ENCODE measurements around the gene OR5A1.

OR5A1 gene

GRCh38 chr11:59436169-59436568 is at the start of gene OR5A1:
Gene OR5A1, plus strand, starts transcription at chr11:59436469. Its CDS starts 6,700 bp downstream, at chr11:59443169.
- CTCF ChIA-PET = interaction anchor here (1.5 kb wide), 1 partner anchor 265 kb away, joined by 3 read pairs; the partner anchor contains the start of gene DTX4
- H3K27ac Mint-ChIP-seq = no peak within 1 kb of the TSS

DNA sequence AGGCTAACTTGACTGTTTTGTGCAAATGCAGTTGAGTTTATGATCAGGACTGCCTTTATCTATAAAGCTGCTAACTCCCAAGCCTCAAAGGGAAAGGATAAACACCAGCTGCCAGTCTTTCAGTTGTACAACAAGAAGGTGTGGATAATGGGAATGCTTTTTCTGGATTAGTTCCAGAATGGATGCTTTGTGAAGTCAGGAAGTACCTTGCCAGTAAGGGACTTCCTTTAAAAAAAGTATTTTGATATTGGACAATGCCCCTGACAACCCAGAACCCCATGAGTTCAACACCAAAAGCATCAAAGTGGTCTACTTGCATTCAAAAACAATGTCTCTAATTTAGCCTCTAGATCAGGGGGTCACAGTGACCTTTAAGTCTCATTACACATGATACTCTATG is 42.1 kb upstream of the OR5A1 start:
- no peak overlapping the region for H3K4me3 Mint-ChIP-seq
- H3K27ac Mint-ChIP-seq = no peak overlapping the region
- peaks cover 4% of the 10 kb centered on the region for H3K27me3 Mint-ChIP-seq
- DNase-seq = no peak
- no peaks in the 10 kb centered on the region for H3K4me1 Mint-ChIP-seq
- CTCF ChIA-PET = no interaction called here
- no peaks in the 10 kb centered on the region for H3K36me3 Mint-ChIP-seq
- H3K9me3 Mint-ChIP-seq = no peaks in the 10 kb centered on the region

More at GRCh38 chr11:59436169-59436568, at the start of gene OR5A1:
- H3K4me3 Mint-ChIP-seq = no peak within 1 kb of the TSS
- peaks cover 4% of the 10 kb centered on the region for H3K27me3 Mint-ChIP-seq
- no peaks in the 10 kb centered on the region for H3K9me3 Mint-ChIP-seq
- H3K36me3 Mint-ChIP-seq = no peaks in the 10 kb centered on the region
- no peak for DNase-seq
- H3K4me1 Mint-ChIP-seq = no peaks in the 10 kb centered on the region

GRCh38 chr11:59400461-59401261 is 35.6 kb upstream of the OR5A1 start:
- H3K27me3 Mint-ChIP-seq = no peaks in the 10 kb centered on the region
- H3K4me1 Mint-ChIP-seq = no peaks in the 10 kb centered on the region
- H3K4me3 Mint-ChIP-seq = no peak overlapping the region
- no peak overlapping the region for H3K27ac Mint-ChIP-seq
- H3K9me3 Mint-ChIP-seq = peaks cover 15% of the 10 kb centered on the region
- CTCF ChIA-PET = no interaction called here
- H3K36me3 Mint-ChIP-seq = no peaks in the 10 kb centered on the region
- DNase-seq = no peak

DNA sequence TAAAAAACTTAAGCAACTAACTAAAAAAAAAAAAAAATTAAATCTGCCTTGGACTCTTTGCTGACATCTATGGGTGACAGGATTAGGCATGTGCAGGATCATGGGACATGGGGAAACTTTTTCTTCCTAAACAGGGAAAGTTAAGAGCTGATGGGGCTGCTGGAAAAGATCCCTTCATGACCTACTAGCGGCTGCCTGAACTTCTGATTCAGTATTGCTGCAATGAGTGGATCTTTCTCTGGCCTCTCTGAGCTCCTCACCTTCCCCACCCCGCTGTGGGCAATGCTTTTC is 35.1 kb upstream of the OR5A1 start:
- no peaks in the 10 kb centered on the region for H3K4me1 Mint-ChIP-seq
- DNase-seq = no peak
- no peaks in the 10 kb centered on the region for H3K36me3 Mint-ChIP-seq
- CTCF ChIA-PET = no interaction called here
- peaks cover 15% of the 10 kb centered on the region for H3K9me3 Mint-ChIP-seq
- no peak overlapping the region for H3K4me3 Mint-ChIP-seq
- no peak overlapping the region for H3K27ac Mint-ChIP-seq
- no peaks in the 10 kb centered on the region for H3K27me3 Mint-ChIP-seq

- Mint-ChIP-seq H3K36me3 (no peaks in the 10 kb centered on the region), H3K27ac (no peak overlapping the region), H3K27me3 (no peaks in the 10 kb centered on the region), H3K4me1 (no peaks in the 10 kb centered on the region), H3K4me3 (no peak overlapping the region), H3K9me3 (peaks cover 15% of the 10 kb centered on the region)
- CTCF ChIA-PET = no interaction called here
- no peak for DNase-seq
These were observed 32.7 kb upstream of the OR5A1 start for GRCh38 chr11:59403546-59403945.

DNA sequence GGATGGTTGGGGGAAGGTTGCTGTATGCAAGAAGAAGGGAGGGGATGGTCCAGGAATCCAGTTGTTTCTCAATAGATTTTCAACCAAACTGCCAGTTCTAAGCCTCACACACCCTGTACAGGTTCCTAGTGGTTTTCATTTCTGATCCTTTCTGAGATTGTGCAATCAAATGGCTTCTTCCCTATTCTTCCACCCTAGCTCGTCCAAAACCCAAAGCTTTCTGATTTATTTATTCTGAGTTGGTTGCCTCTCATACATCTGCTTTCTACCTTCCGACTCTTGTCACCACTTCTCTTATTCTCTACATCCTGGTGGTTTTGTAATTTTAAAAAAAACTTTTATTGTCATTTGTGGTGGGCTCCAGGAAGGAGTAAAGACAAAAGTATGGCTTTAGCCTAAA is 22.6 kb upstream of the OR5A1 start:
- Mint-ChIP-seq H3K4me1 (peaks cover 14% of the 10 kb centered on the region), H3K36me3 (peaks cover 1% of the 10 kb centered on the region), H3K27me3 (peaks cover 15% of the 10 kb centered on the region), H3K27ac (no peak overlapping the region), H3K4me3 (no peak overlapping the region), H3K9me3 (peaks cover 3% of the 10 kb centered on the region)
- no peak for DNase-seq
- CTCF ChIA-PET = no interaction called here

- H3K36me3 Mint-ChIP-seq = peaks cover 1% of the 10 kb centered on the region
- peaks cover 3% of the 10 kb centered on the region for H3K9me3 Mint-ChIP-seq
- no peak for DNase-seq
- peaks cover 15% of the 10 kb centered on the region for H3K27me3 Mint-ChIP-seq
- CTCF ChIA-PET = no interaction called here
- H3K27ac Mint-ChIP-seq = no peak overlapping the region
- peaks cover 14% of the 10 kb centered on the region for H3K4me1 Mint-ChIP-seq
- no peak overlapping the region for H3K4me3 Mint-ChIP-seq
These were observed 21.2 kb upstream of the OR5A1 start for GRCh38 chr11:59415111-59415510.

DNA sequence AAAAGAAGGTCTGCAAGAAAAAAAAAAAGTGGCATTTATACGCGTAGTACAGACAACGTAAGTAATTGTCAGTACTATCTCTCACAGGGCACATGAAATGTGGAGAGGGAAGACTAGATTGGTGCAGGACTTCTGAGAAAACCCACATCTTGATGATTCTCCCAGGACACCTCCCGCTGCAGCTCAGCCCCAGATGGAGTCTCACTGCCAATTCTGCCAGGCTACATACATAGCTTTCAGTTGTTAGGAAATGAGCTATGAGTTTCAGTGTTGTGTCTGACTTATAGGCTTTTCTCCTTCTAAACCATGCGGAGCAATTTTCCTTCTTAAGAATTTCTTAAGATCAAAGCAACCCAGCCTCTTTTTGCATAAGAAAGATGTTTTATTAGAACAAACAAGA is 19.7 kb upstream of the OR5A1 start:
- CTCF ChIA-PET = no interaction called here
- Mint-ChIP-seq H3K9me3 (no peaks in the 10 kb centered on the region), H3K27me3 (peaks cover 15% of the 10 kb centered on the region), H3K36me3 (no peaks in the 10 kb centered on the region), H3K4me3 (no peak overlapping the region), H3K4me1 (peaks cover 14% of the 10 kb centered on the region), H3K27ac (no peak overlapping the region)
- no peak for DNase-seq

DNA sequence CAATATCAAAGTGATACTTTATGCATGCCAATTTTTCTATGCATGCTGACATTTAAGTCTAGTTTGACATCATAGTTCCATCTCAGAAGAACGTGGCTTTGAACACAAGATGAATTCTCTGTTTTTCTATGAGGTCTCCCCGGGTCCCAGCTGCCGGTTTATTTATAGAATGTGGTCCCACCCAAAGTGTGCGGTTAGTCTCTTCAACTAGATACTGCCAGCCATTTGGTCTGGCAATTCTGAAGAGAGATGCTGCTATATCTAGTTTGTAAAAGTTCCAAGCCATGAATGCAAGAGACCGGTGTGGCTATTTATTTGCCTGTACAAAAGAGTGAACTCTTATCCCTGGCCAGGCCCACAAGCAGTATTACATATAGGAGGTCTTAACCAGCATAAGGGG is 19.2 kb upstream of the OR5A1 start:
- CTCF ChIA-PET = no interaction called here

GRCh38 chr11:59418156-59418555 is 18.1 kb upstream of the OR5A1 start:
- peaks cover 22% of the 10 kb centered on the region for H3K4me1 Mint-ChIP-seq
- H3K9me3 Mint-ChIP-seq = no peaks in the 10 kb centered on the region
- no peak for DNase-seq
- peaks cover 14% of the 10 kb centered on the region for H3K27me3 Mint-ChIP-seq
- H3K4me3 Mint-ChIP-seq = no peak overlapping the region
- CTCF ChIA-PET = interaction anchor here (1.1 kb wide), 1 partner anchor 248 kb away, joined by 5 read pairs; no protein-coding TSS in a partner anchor
- no peaks in the 10 kb centered on the region for H3K36me3 Mint-ChIP-seq
- no peak overlapping the region for H3K27ac Mint-ChIP-seq

More for the DNA sequence above, 19.2 kb upstream of the OR5A1 start:
- DNase-seq = no peak
- Mint-ChIP-seq H3K36me3 (no peaks in the 10 kb centered on the region), H3K9me3 (no peaks in the 10 kb centered on the region), H3K27me3 (peaks cover 15% of the 10 kb centered on the region), H3K27ac (no peak overlapping the region), H3K4me1 (peaks cover 14% of the 10 kb centered on the region), H3K4me3 (no peak overlapping the region)

- CTCF ChIA-PET = interaction anchor here (1.1 kb wide), 1 partner anchor 253 kb away, joined by 3 read pairs; no protein-coding TSS in a partner anchor
- Mint-ChIP-seq H3K4me3 (no peak overlapping the region), H3K4me1 (peaks cover 8% of the 10 kb centered on the region), H3K27me3 (peaks cover 4% of the 10 kb centered on the region), H3K36me3 (no peaks in the 10 kb centered on the region), H3K9me3 (no peaks in the 10 kb centered on the region), H3K27ac (no peak overlapping the region)
- no peak for DNase-seq
These were observed 12.4 kb upstream of the OR5A1 start for GRCh38 chr11:59423835-59424234.

DNA sequence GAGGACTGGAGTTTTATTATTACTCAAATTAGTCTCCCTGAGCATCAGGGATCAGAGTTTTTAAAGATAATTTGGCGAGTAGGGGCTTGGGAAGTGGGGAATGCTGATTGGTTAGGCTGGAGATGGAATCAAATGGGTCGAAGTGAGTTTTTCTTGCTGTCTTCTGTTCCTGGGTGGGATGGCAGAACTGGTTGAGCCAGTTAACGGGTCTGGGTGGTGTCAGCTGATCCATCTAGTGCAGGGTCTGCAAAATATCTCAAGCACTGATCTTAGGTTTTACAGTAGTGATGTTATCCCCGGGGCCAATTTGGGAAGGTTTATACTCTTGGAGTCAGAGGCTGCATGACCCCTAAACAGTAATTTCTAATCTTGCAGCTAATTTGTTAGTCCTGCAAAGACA is 11.1 kb upstream of the OR5A1 start:
- Mint-ChIP-seq H3K9me3 (no peaks in the 10 kb centered on the region), H3K4me3 (no peak overlapping the region), H3K4me1 (peaks cover 8% of the 10 kb centered on the region), H3K27ac (no peak overlapping the region), H3K36me3 (no peaks in the 10 kb centered on the region), H3K27me3 (peaks cover 4% of the 10 kb centered on the region)
- CTCF ChIA-PET = no interaction called here
- DNase-seq = no peak

- CTCF ChIA-PET = interaction anchor here (1.0 kb wide), 1 partner anchor 11 kb away, joined by 4 read pairs; no protein-coding TSS in a partner anchor
These were observed 9.8 kb upstream of the OR5A1 start, which contains the start of gene OR5A2 for GRCh38 chr11:59426361-59427067. Gene OR5A2, minus strand, starts transcription at chr11:59426413. Its CDS starts 3,460 bp downstream, at chr11:59422953.

GRCh38 chr11:59427068-59427382 is 9.2 kb upstream of the OR5A1 start:
- Mint-ChIP-seq H3K9me3 (no peaks in the 10 kb centered on the region), H3K4me1 (peaks cover 8% of the 10 kb centered on the region), H3K27me3 (peaks cover 4% of the 10 kb centered on the region), H3K27ac (no peak overlapping the region), H3K36me3 (no peaks in the 10 kb centered on the region), H3K4me3 (no peak overlapping the region)
- CTCF ChIA-PET = no interaction called here
- no peak for DNase-seq

More at GRCh38 chr11:59426361-59427067, 9.8 kb upstream of the OR5A1 start, which contains the start of gene OR5A2:
- no peaks in the 10 kb centered on the region for H3K9me3 Mint-ChIP-seq
- peaks cover 8% of the 10 kb centered on the region for H3K4me1 Mint-ChIP-seq
- no peak within 1 kb of the TSS for H3K4me3 Mint-ChIP-seq
- no peak within 1 kb of the TSS for H3K27ac Mint-ChIP-seq
- no peak for DNase-seq
- no peaks in the 10 kb centered on the region for H3K36me3 Mint-ChIP-seq
- H3K27me3 Mint-ChIP-seq = peaks cover 4% of the 10 kb centered on the region

All from activated naive CD4-positive, alpha-beta T cell treated with anti-CD3 and anti-CD28 coated beads, Interleukin-2, amount 10 ng/mL, durations not matched to agents 7 days and 5 days (primary cell).